HG02884 (cell line): ENCODE data around the gene FUT3.

Experiments
- ATAC-seq: cut with Tn5 transposase; IDR thresholded peaks from one replicate; pipeline ENCODE4 v1.9.1; 2021; ENCODE audit warnings: mild to moderate bottlenecking, moderate library complexity; ENCODE audit not compliant: unreplicated experiment

Gene FUT3

GRCh38 chr19:5826531-5827341 lies 24.5 kb downstream of the FUT3 start:
- ATAC-seq = no peak

DNA sequence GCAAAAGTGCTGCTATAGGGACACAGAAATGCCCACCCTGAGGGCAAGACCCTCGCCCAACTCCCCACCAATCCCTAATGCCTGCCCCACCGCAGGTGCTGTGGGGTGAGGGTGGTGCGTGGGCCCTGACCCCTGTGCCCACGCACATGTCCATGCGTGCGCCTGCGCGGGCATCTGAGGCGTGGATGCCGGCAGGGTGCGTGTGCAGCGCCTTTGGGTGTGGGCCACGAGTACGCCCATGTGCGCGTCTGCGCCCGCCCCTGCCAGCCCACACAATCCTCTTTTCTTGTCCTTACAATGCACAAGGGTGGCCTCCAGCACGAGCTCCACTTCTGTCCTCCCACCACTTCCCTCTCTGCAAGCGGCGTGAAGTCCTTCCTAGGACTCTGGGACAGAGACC lies 26.1 kb downstream of the FUT3 start:
- no peak for ATAC-seq

DNA sequence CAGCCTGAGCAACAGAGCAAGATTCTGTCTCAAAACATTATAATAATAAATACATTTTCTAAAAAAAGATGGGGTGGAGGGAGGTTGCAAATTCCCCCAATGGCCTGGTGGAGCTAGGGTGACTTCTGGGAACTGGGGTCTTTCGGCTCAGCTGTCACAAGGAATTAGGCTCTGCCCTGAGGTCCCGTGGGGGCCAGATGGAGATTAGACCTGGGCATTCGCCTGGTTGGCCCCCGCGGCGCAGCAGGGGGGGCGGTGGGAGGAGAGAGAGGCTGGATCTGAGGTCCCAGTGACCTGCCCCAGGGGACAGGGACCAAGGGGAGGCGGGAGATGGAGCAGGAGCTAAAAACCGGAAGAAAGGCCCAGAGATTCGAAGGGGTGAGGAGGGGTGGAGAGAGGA lies 26.5 kb downstream of the FUT3 start:
- no peak for ATAC-seq

DNA sequence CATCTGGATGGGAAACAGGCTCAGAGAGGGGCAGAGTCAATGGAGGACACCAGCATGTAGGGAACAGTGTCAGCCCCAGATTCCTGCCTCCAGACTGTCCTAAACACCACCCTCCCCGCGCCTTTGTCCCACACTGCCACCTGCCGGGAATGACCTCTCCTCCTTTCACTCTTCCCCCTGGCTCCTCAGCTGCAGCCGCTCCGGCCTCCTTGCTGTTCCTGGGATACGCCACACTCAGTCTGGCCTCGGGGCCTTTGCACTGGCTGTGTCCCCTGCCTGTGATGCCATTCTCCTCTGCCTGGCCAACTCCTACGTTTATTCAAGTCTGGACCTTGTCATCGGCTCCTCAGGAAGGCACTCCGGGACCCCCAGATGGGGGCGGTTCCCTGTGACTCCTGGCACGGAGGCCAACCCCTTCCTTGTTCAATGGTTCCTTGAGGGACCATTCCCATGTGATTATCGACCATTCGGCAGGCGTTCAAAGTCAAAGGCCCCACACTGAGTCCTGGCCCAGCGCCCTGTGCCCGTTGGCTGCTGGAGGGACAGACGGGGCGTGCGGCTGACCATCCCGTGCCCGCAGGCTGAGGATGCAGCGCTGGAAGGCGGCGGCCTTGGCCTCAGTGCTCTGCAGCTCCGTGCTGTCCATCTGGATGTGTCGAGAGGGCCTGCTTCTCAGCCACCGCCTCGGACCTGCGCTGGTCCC lies 27.5 kb downstream of the FUT3 start:
- no peak for ATAC-seq

- ATAC-seq = no peak
Measured at GRCh38 chr19:5822181-5822844, 28.9 kb downstream of the FUT3 start.

GRCh38 chr19:5821521-5822180 lies 29.6 kb downstream of the FUT3 start:
- ATAC-seq = no peak

- no peak for ATAC-seq
Measured at GRCh38 chr19:5820785-5821184, 30.5 kb downstream of the FUT3 start.

DNA sequence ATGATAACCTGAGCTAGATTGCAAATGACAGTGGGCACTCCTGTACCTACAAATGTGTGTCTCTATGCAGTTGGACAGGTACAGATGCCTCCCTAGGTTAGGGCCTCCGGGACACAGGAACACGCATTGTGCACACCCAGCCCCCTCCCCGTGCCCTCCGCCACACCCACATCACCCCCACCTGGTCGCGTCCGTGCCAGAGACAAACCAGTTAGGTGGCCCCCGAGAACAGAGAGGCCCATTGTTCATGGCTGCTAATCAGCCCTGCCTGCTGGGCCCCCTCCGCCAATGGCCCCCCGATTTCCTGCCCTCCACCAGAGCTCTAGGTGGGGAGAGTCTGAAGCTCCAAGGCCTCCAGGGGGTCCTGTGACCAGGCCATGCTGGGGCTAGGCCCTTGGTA lies 32.7 kb downstream of the FUT3 start:
- no peak for ATAC-seq

DNA sequence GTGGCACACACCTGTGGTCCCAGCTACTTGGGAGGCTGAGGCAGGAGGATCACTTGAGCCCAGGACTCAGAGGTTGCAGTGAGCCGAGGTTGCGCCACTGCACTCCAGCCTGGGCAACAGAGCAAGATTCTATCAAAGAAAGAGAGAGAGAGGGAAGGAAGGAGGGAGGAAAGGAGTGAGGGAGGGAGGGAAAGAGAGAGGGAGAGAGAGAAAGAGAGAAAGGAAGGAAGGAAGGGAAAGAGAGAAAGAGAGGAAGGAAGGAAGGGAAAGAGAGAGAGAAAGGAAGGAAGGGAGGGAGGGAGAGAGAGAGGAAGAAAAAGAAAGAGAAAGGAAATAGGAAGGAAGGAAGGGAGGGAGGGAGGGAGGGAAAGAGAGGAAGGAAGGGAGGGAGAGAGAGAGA lies 34.0 kb downstream of the FUT3 start:
- ATAC-seq = no peak

DNA sequence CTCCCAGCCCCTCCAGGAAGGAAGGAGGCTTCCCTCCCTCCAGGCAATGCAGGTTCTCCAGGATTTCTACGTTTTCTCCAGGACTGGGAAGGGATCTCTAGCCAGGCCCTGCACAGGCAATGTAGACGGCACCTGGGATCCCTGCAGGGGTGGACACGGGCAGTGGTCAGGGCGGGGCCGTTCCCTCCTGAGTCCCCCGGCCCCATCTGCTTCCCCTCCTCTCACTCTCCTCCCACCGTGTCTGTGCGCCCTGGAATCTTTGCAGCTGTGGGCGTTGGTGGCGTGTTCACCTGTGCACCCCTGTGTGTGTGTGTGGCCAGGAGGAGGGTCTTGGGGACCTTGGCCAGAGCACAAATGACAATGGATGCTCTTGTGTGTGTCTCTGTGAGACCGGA lies 36.4 kb downstream of the FUT3 start:
- no peak for ATAC-seq

- ATAC-seq = no peak
Measured at GRCh38 chr19:5814123-5814851, 37.0 kb downstream of the FUT3 start.

GRCh38 chr19:5811117-5811516 lies 40.1 kb downstream of the FUT3 start:
- ATAC-seq = no peak

DNA sequence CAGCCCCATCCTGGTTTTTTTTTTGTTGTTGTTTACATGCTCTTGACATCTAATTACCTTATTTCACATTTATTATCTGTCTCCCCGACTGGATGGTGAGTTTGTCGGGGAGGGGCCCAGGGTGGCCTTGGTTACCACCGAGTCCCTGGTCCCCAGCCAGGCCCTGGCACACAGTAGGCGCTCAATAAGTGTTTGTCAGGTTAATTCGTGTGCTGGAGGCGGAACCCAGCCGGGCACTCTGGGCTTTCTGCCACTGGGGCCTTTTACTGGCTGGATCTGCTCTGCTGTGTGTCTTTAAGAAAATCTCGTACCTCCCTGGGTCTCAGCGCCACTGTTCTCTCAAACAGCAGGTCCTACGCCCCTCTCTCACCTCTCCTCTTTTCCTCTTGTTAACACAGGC lies 41.8 kb downstream of the FUT3 start:
- ATAC-seq = no peak

DNA sequence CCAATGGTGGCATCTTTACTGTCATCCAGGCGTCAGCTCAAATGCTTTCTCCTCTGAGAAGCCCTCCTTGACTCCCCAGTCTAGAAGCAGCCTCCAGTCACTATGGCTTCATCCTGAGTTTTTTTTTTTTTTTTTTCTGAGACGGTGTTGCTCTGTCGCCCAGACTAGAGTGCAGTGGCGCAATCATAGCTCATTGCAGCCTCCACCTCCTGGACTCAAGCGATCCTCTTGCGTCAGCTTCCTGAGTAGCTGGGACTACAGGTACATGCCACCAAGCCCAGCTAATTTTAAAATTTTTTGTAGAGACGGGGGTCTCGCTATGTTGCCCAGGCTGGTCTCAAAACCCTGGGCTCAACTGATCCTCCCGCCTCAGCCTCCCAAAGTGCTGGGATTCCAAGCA lies 42.2 kb downstream of the FUT3 start:
- no peak for ATAC-seq

DNA sequence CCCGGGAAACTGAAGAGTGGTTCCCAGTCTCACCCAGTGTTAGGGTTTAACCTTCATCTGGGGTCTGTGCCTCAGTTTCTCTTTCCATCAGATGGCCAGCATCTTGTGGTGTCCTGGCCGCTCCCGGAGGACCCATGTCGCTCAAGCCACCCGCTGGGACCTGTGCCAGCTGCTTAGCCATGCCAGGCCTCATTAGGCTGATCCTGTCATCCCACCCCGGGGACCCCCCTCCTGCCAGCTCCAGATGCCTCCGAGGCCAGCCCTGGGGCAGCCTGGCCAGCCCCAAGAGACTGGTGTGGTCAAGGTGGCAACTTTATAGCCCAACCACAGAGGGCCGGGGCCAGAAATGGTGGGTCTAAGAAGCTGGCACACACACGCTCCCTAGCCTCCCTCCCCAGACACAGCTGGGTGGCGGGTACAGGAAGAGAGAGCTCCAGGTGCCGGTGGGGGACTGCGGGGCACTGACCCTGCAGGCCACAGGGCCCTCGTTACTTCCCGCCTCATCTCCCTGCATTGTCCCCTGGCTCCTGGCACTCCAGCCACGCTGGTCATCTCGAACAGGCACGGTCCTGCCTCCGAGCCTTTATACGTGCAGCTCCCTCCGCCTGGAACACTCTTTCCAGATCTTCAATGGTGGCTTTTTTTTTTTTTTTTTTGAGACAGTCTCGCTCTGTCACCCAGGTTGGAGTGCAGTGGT lies 43.0 kb downstream of the FUT3 start:
- ATAC-seq = no peak

DNA sequence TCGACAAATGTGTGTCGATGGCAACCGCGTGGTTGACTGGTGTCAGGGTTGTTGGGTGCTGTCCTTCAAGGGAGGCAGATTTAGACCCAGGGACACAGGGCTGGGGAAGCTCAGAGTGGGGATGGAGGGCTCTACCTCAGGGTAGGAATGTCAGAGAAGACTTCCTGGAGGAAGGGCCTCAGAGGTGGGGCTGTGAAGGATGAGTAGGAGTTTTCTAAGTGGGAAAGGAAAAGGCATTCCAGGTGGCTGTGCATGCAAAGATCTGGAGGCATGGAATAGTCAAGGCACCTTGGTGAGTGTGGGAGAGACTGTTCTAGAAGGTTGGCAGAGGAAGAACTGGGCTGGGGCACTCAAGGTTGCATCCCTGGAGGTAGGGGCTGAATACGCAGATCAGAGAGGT lies 44.3 kb downstream of the FUT3 start:
- no peak for ATAC-seq

DNA sequence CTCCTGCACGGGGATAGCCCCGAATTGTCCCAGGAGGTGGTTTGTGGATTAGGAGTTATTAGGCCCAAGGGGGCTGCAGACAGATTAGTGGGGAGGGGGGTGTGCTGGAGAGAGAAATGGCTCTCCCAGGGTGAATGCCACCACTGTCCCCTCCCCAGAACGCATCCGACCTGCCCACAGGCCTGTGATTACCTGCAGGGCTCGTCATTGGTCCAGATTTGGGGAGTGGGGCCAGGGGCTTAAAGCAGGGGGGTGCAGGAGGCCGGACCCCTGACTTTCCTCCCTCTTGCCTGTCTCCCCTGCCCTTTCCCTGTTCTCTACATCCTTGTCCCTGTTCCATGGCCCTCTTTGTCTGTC lies 45.1 kb downstream of the FUT3 start:
- ATAC-seq = no peak

DNA sequence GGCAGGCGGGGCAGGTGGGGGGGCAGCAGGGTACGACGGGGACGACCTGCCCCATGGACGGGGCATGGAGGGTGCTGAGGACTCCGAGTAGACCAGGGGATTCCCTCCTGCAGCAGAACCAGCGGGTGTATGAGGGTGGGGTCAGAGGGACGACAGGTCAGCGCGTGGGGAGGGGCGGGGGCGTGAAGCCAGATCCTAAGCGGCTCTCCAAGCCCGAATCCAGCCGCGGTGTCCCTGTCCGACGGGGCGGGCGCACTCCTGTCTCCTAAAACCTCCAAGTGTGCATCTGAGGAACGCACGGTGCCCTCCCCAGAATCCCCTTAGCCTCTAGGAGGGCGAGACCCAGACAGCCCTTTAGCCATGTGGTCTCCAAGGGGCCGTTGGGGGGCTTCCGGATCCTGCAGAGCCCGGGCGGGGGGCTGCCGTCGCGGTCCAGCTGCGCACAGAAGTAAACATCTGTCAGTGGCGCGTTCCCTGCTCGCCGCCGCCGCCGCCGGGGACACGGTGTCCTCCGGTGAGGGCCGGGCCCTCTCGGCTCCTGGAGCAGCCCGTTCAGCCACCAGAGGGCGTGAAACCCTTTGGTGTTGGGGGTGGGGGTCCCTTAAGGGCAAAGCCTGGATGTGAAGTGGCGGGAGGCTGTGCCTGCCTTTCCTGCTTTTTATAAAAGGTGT lies 45.7 kb downstream of the FUT3 start:
- ATAC-seq = no peak

DNA sequence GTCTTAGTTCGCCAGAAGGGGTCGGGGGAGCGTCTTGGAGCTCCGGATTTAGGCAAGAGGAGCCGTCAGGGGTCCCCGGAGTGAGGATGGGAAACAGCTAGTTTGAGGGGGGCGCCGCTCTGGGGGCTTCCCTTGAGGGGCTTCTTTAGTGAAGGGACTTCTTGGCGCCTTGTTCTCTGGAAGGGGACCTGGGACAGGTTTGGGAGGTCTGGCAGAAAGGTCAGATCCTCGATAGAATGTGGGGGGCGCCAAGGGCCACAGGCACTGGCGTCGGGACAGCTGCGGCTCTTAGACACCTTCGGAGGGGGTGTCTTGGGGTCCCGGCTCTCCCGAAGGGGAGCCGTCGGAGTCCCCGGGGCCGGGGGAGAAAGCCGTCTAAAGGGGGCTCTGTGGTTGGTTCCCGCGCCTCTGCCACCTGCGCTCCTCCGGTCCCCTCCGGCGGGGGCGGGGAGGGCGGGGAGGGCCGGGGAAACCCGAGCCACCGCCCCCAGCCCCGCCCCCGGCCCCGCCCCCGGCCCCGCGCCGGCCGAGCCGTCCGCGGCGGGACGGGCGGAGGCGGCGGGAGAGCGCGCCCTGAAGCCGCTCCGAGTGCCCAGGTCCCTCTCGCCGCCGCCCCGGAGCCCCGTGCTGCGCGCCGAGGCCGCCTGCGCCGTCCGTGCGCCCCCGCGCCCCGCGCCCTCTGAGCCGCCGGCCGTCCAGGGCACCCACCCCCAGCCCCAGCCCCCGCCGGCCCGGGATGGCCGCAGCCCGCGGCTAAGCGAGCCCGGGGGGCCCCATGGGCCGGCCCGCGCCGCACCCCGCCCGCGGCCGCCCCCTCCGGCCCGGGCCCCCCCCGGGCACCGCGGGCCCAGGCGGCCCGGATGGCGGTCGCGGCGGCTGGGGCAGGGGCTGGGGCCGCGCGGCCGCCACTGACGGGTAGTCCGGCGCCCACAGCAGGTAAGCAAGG lies 46.5 kb downstream of the FUT3 start, which contains the start of gene NRTN:
NRTN (plus strand) TSS at position 552 of the 946 bp plus-strand sequence. CDS start 19,099 bp downstream, outside the sequence.
- ATAC-seq = no peak
